Measurements from ENCODE around the gene COPS3. TPM values are rescaled to one million over a fixed set of nuclear protein-coding genes. Genes with fewer than 3 reads are reported as not detected.

COPS3 gene
- total and polyA plus RNA-seq, 2 donors (not counting 1 experiment from before 2014, with no cell fraction given), result 62.3 to 80.6 TPM

GRCh38 chr17:17241656-17242055, 39.4 kb downstream of the COPS3 start:
- no peaks in the 10 kb centered on the region for H4K20me1 ChIP-seq (ENCODE audit: control insufficient read depth, extremely low read depth, insufficient read depth, low read length)
- no peak for DNase-seq (ENCODE audit: low read depth in 2 of 2)
- H3K4me1 ChIP-seq (ENCODE audit: control insufficient read depth, extremely low read depth, insufficient read depth, low read length), result no peaks in the 10 kb centered on the region
- H3K9me3 ChIP-seq (ENCODE audit: control insufficient read depth, insufficient read depth, low read depth, low read length), result no peaks in the 10 kb centered on the region
- H2AFZ ChIP-seq (ENCODE audit: low read length), result no peak overlapping the region
- H3K36me3 ChIP-seq (ENCODE audit: control insufficient read depth, insufficient read depth, low read length), result no peaks in the 10 kb centered on the region
- H3K27me3 ChIP-seq (ENCODE audit: control insufficient read depth, insufficient read depth, low read length), result no peaks in the 10 kb centered on the region
- no peak overlapping the region for H3K9ac ChIP-seq (ENCODE audit: insufficient read depth, low read length)
- H3K4me3 ChIP-seq (replicated peaks in 1 of 4; ENCODE audit: control extremely low read depth in 1 of 4, insufficient read depth in 1 of 4, low read depth in 3 of 4, low read length in 4 of 4), result no peak overlapping the region
- no peak for TF ChIP-seq EZH2 (IDR thresholded peaks at IDR 0.05; ENCODE audit: low read length, missing control alignments)
- TF ChIP-seq CTCF (conservative IDR thresholded peaks at IDR 0.05 in 1 of 2, IDR thresholded peaks at IDR 0.05 in 1 of 2; ENCODE audit: low read depth in 1 of 2, low read length in 2 of 2), result no peak
- no peak overlapping the region for H3K27ac ChIP-seq (ENCODE audit: insufficient read depth, low read length)
- H3K79me2 ChIP-seq (ENCODE audit: control insufficient read depth, insufficient read depth, low read length), result peaks cover 3% of the 10 kb centered on the region
- H3K4me2 ChIP-seq (ENCODE audit: extremely low read depth, insufficient read depth, low read length), result no peak overlapping the region

GRCh38 chr17:17239832-17240231, 41.2 kb downstream of the COPS3 start:
- Histone ChIP-seq H3K4me2 (ENCODE audit: extremely low read depth, insufficient read depth, low read length) (no peak overlapping the region), H4K20me1 (ENCODE audit: control insufficient read depth, extremely low read depth, insufficient read depth, low read length) (peaks cover 5% of the 10 kb centered on the region), H3K79me2 (ENCODE audit: control insufficient read depth, insufficient read depth, low read length) (peaks cover 21% of the 10 kb centered on the region), H3K27ac (ENCODE audit: insufficient read depth, low read length) (no peak overlapping the region), H3K9me3 (ENCODE audit: control insufficient read depth, insufficient read depth, low read depth, low read length) (no peaks in the 10 kb centered on the region), H2AFZ (ENCODE audit: low read length) (no peak overlapping the region), H3K27me3 (ENCODE audit: control insufficient read depth, insufficient read depth, low read length) (no peaks in the 10 kb centered on the region), H3K36me3 (ENCODE audit: control insufficient read depth, insufficient read depth, low read length) (no peaks in the 10 kb centered on the region), H3K9ac (ENCODE audit: insufficient read depth, low read length) (no peak overlapping the region), H3K4me1 (ENCODE audit: control insufficient read depth, extremely low read depth, insufficient read depth, low read length) (peaks cover 2% of the 10 kb centered on the region), H3K4me3 (replicated peaks in 1 of 4; ENCODE audit: control extremely low read depth in 1 of 4, insufficient read depth in 1 of 4, low read depth in 3 of 4, low read length in 4 of 4) (no peak overlapping the region)
- TF ChIP-seq EZH2 (IDR thresholded peaks at IDR 0.05; ENCODE audit: low read length, missing control alignments) (no peak), CTCF (conservative IDR thresholded peaks at IDR 0.05 in 1 of 2, IDR thresholded peaks at IDR 0.05 in 1 of 2; ENCODE audit: low read depth in 1 of 2, low read length in 2 of 2) (no peak)
- DNase-seq (ENCODE audit: low read depth in 2 of 2), result no peak

GRCh38 chr17:17237026-17237799, 43.8 kb downstream of the COPS3 start, which contains the start of gene FLCN:
FLCN (minus strand) TSS chr17:17237168; CDS start chr17:17228137, 9,031 bp downstream.
- H3K9me3 ChIP-seq (ENCODE audit: control insufficient read depth, insufficient read depth, low read depth, low read length), result no peaks in the 10 kb centered on the region
- peak within 1 kb of the TSS; percentile 99 for H3K4me2 ChIP-seq (ENCODE audit: extremely low read depth, insufficient read depth, low read length)
- peak; percentile 85 to 92 for DNase-seq (ENCODE audit: low read depth in 2 of 2)
- H3K79me2 ChIP-seq (ENCODE audit: control insufficient read depth, insufficient read depth, low read length), result peaks cover 42% of the 10 kb centered on the region
- peak within 1 kb of the TSS; percentile 98 for H2AFZ ChIP-seq (ENCODE audit: low read length)
- peak within 1 kb of the TSS; percentile 99 for H3K9ac ChIP-seq (ENCODE audit: insufficient read depth, low read length)
- H3K4me1 ChIP-seq (ENCODE audit: control insufficient read depth, extremely low read depth, insufficient read depth, low read length), result peaks cover 2% of the 10 kb centered on the region
- H3K36me3 ChIP-seq (ENCODE audit: control insufficient read depth, insufficient read depth, low read length), result peaks cover 2% of the 10 kb centered on the region
- TF ChIP-seq EZH2 (IDR thresholded peaks at IDR 0.05; ENCODE audit: low read length, missing control alignments), result no peak
- TF ChIP-seq CTCF (conservative IDR thresholded peaks at IDR 0.05 in 1 of 2, IDR thresholded peaks at IDR 0.05 in 1 of 2; ENCODE audit: low read depth in 1 of 2, low read length in 2 of 2), result no peak
- H4K20me1 ChIP-seq (ENCODE audit: control insufficient read depth, extremely low read depth, insufficient read depth, low read length), result peaks cover 5% of the 10 kb centered on the region
- peak within 1 kb of the TSS; percentile 85 to 98 (median 89) for H3K4me3 ChIP-seq (replicated peaks in 1 of 4; ENCODE audit: control extremely low read depth in 1 of 4, insufficient read depth in 1 of 4, low read depth in 3 of 4, low read length in 4 of 4)
- peak within 1 kb of the TSS; percentile 100 for H3K27ac ChIP-seq (ENCODE audit: insufficient read depth, low read length)
- no peaks in the 10 kb centered on the region for H3K27me3 ChIP-seq (ENCODE audit: control insufficient read depth, insufficient read depth, low read length)

Measured in fibroblast of lung (primary cell).